Right lobe of liver (tissue), 4 donors: ENCODE data around the gene RRAS2.

ENCODE experiments used
- POLR2A ChIP-seq: fragments of 450-650 bp; IDR thresholded peaks from one replicate; pipeline ENCODE4 v1.6.1; 2017; ENCODE audit warnings: antibody characterized with exemption, mild to moderate bottlenecking
- TF ChIP-seq, protein P1 (sequence below), 4 donors: fragments of 200-600 bp in 3 of 4; fragments of 450-650 bp in 1 of 4; IDR thresholded peaks; one replicate each; pipeline versions ENCODE4 v1.5.1 to v1.8.0; 2016 to 2022; ENCODE audit warnings: antibody characterized with exemption in 4 of 4, mild to moderate bottlenecking in 2 of 4
- donor health status: DM: no; HTN: no; CAD: no.
- donor health status: DM: no; HTN: no; CAD: no.
- donor health status: DM: no; HTN: yes; CAD: no.

DNA sequence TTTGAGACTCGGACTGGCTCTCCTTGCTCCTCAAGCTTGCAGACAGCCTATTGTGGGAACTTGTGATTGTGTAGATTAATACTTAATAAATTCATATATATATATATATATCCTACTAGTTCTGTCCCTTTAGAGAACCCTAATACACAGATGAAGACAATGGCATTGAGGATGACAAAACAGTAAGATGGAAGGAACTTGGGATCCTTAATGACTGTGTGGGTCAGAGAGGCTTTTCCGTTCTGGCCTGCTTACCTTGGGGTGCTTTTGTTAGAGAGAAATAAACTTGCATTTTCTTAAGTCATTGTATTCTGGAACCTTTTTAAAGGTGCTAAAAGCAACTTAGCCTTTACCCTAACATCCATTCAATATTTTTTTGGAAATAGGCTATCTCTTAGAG lies 49.6 kb upstream of the RRAS2 start:
- TF ChIP-seq, protein P1, sequence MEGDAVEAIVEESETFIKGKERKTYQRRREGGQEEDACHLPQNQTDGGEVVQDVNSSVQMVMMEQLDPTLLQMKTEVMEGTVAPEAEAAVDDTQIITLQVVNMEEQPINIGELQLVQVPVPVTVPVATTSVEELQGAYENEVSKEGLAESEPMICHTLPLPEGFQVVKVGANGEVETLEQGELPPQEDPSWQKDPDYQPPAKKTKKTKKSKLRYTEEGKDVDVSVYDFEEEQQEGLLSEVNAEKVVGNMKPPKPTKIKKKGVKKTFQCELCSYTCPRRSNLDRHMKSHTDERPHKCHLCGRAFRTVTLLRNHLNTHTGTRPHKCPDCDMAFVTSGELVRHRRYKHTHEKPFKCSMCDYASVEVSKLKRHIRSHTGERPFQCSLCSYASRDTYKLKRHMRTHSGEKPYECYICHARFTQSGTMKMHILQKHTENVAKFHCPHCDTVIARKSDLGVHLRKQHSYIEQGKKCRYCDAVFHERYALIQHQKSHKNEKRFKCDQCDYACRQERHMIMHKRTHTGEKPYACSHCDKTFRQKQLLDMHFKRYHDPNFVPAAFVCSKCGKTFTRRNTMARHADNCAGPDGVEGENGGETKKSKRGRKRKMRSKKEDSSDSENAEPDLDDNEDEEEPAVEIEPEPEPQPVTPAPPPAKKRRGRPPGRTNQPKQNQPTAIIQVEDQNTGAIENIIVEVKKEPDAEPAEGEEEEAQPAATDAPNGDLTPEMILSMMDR (IDR thresholded peaks at IDR 0.05): no peak
- TF ChIP-seq POLR2A: no peak
